Measurements from ENCODE around the gene POU2AF1.

- TF ChIP-seq CTCF (IDR thresholded peaks at IDR 0.05) (no peak), POLR2A (IDR thresholded peaks at IDR 0.05) (no peak)
These were observed 51.0 kb downstream of the POU2AF1 start for GRCh38 chr11:111327908-111328624.

Measured in vagina (tissue), 2 donors.